EL (cell line): ENCODE data around the gene CCDC195.

Experiments
- DNase-seq: peaks from one replicate; pipeline ENCODE4 v3.0.0-alpha.2; 2016

The CCDC195 gene

GRCh38 chr2:224716201-224716600 lies at the start of gene CCDC195:
TSS of gene CCDC195 (minus strand) at chr2:224716365. CDS start at chr2:224716365, 0 bp downstream.
- DNase-seq: no peak

- no peak for DNase-seq
These were observed 48.5 kb upstream of the CCDC195 start for GRCh38 chr2:224764565-224765236.

GRCh38 chr2:224757934-224758548 lies 41.9 kb upstream of the CCDC195 start:
- no peak for DNase-seq

GRCh38 chr2:224753743-224754540 lies 37.8 kb upstream of the CCDC195 start:
- peak; percentile 43 for DNase-seq

- no peak for DNase-seq
These were observed 36.0 kb upstream of the CCDC195 start for GRCh38 chr2:224751996-224752698.

GRCh38 chr2:224749136-224749535 lies 33.0 kb upstream of the CCDC195 start:
- DNase-seq: no peak

- no peak for DNase-seq
These were observed 31.6 kb upstream of the CCDC195 start for GRCh38 chr2:224747765-224748164.

- no peak for DNase-seq
These were observed 20.1 kb upstream of the CCDC195 start for GRCh38 chr2:224736227-224736626.

- no peak for DNase-seq
These were observed 18.8 kb upstream of the CCDC195 start for GRCh38 chr2:224734949-224735348.

- no peak for DNase-seq
These were observed 15.5 kb upstream of the CCDC195 start for GRCh38 chr2:224731665-224732064.

GRCh38 chr2:224729435-224729834 lies 13.3 kb upstream of the CCDC195 start:
- no peak for DNase-seq

GRCh38 chr2:224724331-224724730 lies 8.2 kb upstream of the CCDC195 start:
- no peak for DNase-seq

GRCh38 chr2:224723586-224724217 lies 7.5 kb upstream of the CCDC195 start:
- DNase-seq: peak; percentile 73

GRCh38 chr2:224722770-224723169 lies 6.6 kb upstream of the CCDC195 start:
- no peak for DNase-seq

- peak; percentile 64 for DNase-seq
These were observed 6.1 kb upstream of the CCDC195 start for GRCh38 chr2:224722250-224722649.

GRCh38 chr2:224716921-224717320 lies 756 bp upstream of the CCDC195 start:
- no peak for DNase-seq

- DNase-seq: no peak
These were observed 4.1 kb downstream of the CCDC195 start for GRCh38 chr2:224711859-224712665.

GRCh38 chr2:224711381-224711780 lies 4.8 kb downstream of the CCDC195 start:
- DNase-seq: no peak

- no peak for DNase-seq
These were observed 6.9 kb downstream of the CCDC195 start for GRCh38 chr2:224709301-224709700.

GRCh38 chr2:224694502-224694901 lies 21.7 kb downstream of the CCDC195 start:
- DNase-seq: no peak

GRCh38 chr2:224691563-224691962 lies 24.6 kb downstream of the CCDC195 start:
- peak; percentile 3 for DNase-seq

- no peak for DNase-seq
These were observed 25.3 kb downstream of the CCDC195 start for GRCh38 chr2:224690868-224691267.
